Sigmoid colon (tissue), 4 donors: ENCODE data around the gene ADGRV1.

Experiments used
- EP300 ChIP-seq, 4 donors: sonication (generic); formaldehyde crosslinking; IDR thresholded peaks; one replicate each; pipeline ENCODE4 v1.6.1; 2017; ENCODE audit warnings: antibody characterized with exemption in 4 of 4
- POLR2A ChIP-seq, 2 donors: fragments of 450-650 bp; IDR thresholded peaks; one replicate each; pipeline ENCODE4 v1.6.1; 2016; ENCODE audit warnings: antibody characterized with exemption in 2 of 2, mild to moderate bottlenecking in 2 of 2, moderate library complexity in 2 of 2
- POLR2AphosphoS5 ChIP-seq, 4 donors: sonication (generic); formaldehyde crosslinking; IDR thresholded peaks; one replicate each; pipeline ENCODE4 v1.6.1; 2017; ENCODE audit warnings: antibody characterized with exemption in 4 of 4
- TF ChIP-seq, protein P1 (sequence below), 4 experiments: fragments of 450-650 bp in 3 of 4; fragments of 200-600 bp in 1 of 4; IDR thresholded peaks; one replicate each; pipeline ENCODE4 v1.5.1; 2016 to 2019; ENCODE audit warnings: antibody characterized with exemption in 4 of 4, mild to moderate bottlenecking in 3 of 4, moderate library complexity in 2 of 4

DNA sequence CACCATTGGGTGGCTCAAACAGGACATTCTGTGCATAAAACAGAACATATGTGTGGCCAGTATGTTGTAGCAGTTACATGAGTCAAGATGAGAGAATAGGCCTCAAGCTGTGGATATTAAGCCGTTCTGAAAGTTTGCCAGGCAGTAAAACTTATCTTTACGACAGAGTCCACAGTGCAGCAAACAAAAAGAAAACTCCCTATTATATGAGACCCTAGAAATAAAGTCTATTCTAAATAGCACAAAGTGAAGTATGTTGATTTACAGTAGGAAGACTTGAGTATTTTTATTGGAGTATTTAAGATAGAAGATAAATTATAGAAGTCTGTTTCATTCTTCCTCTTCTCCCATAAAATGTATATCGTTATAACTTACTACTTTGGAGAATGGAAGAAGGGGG is 271.5 kb downstream of the ADGRV1 start:
- no peak for TF ChIP-seq POLR2A (IDR thresholded peaks at IDR 0.05)
- TF ChIP-seq, protein P1, sequence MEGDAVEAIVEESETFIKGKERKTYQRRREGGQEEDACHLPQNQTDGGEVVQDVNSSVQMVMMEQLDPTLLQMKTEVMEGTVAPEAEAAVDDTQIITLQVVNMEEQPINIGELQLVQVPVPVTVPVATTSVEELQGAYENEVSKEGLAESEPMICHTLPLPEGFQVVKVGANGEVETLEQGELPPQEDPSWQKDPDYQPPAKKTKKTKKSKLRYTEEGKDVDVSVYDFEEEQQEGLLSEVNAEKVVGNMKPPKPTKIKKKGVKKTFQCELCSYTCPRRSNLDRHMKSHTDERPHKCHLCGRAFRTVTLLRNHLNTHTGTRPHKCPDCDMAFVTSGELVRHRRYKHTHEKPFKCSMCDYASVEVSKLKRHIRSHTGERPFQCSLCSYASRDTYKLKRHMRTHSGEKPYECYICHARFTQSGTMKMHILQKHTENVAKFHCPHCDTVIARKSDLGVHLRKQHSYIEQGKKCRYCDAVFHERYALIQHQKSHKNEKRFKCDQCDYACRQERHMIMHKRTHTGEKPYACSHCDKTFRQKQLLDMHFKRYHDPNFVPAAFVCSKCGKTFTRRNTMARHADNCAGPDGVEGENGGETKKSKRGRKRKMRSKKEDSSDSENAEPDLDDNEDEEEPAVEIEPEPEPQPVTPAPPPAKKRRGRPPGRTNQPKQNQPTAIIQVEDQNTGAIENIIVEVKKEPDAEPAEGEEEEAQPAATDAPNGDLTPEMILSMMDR (IDR thresholded peaks at IDR 0.05), result no peak
- no peak for TF ChIP-seq EP300 (IDR thresholded peaks at IDR 0.05)
- no peak for TF ChIP-seq POLR2AphosphoS5 (IDR thresholded peaks at IDR 0.05)
